H1 (cell line): ENCODE data around the gene ANAPC2.
A peak's percentile ranks its signal among the peaks of the same experiment; 100 is the strongest.

ENCODE experiments used
- HDAC2 ChIP-seq, 2 experiments: fragments of 300-600 bp in 1 of 2; sonication (generic) in 1 of 2; IDR thresholded peaks; 2 replicates each; pipeline ENCODE4 v1.6.1; 2011 to 2012; ENCODE audit warnings: low read depth in 2 of 2, low read length in 2 of 2, mild to moderate bottlenecking in 2 of 2, moderate library complexity in 2 of 2, borderline replicate concordance in 1 of 2, inconsistent platforms in 1 of 2
- JUND ChIP-seq: IDR thresholded peaks from 2 replicates; pipeline ENCODE4 v1.6.1; 2011; ENCODE audit warnings: mild to moderate bottlenecking, improper control_type of control experiment, low read length
- POLR2A ChIP-seq, 2 experiments: IDR thresholded peaks; 1 replicate in 1 of 2; 2 replicates in 1 of 2; pipeline ENCODE4 v1.6.1; 2011; ENCODE audit warnings: low read depth in 2 of 2, low read length in 2 of 2, mild to moderate bottlenecking in 2 of 2; ENCODE audit errors: control extremely low read depth in 1 of 2
- POLR2AphosphoS5 ChIP-seq: IDR thresholded peaks from 2 replicates; pipeline ENCODE4 v1.6.1; 2011; ENCODE audit warnings: low read depth, low read length
- RFX5 ChIP-seq: IDR thresholded peaks from 2 replicates; pipeline ENCODE4 v1.6.1; 2011; ENCODE audit warnings: low read depth, low read length, improper control_type of control experiment, borderline replicate concordance
- SIN3A ChIP-seq, 2 experiments: IDR thresholded peaks in 1 of 2; conservative IDR thresholded peaks in 1 of 2; 2 replicates each; pipeline ENCODE4 v1.6.1; 2011 to 2012; ENCODE audit warnings: low read length in 2 of 2, improper control_type of control experiment in 1 of 2, low read depth in 1 of 2, mild to moderate bottlenecking in 1 of 2
- SP2 ChIP-seq: IDR thresholded peaks from 2 replicates; pipeline ENCODE4 v1.6.1; 2012; ENCODE audit warnings: mild to moderate bottlenecking, low read length, inconsistent platforms
- TEAD4 ChIP-seq: IDR thresholded peaks from 2 replicates; pipeline ENCODE4 v1.6.1; 2012; ENCODE audit warnings: low read depth, low read length, inconsistent platforms, mixed read lengths
- TF ChIP-seq, protein P1 (sequence below): IDR thresholded peaks from 2 replicates; pipeline ENCODE4 v1.6.1; 2011; ENCODE audit warnings: low read depth, mild to moderate bottlenecking, low read length; ENCODE audit not compliant: insufficient read depth
- TF ChIP-seq, protein P2 (sequence below), 3 experiments: IDR thresholded peaks; 1 replicate in 2 of 3; 2 replicates in 1 of 3; pipeline versions ENCODE4 v1.5.1 to v1.6.1; 2011; ENCODE audit warnings: low read length in 3 of 3, mild to moderate bottlenecking in 3 of 3, inconsistent platforms in 2 of 3, low read depth in 1 of 3, moderate library complexity in 1 of 3; ENCODE audit not compliant: insufficient read depth in 1 of 3; ENCODE audit errors: control extremely low read depth in 1 of 3
- TF ChIP-seq, protein P3 (sequence below): IDR thresholded peaks from 2 replicates; pipeline ENCODE4 v1.6.1; 2012; ENCODE audit warnings: low read length, inconsistent platforms

DNA sequence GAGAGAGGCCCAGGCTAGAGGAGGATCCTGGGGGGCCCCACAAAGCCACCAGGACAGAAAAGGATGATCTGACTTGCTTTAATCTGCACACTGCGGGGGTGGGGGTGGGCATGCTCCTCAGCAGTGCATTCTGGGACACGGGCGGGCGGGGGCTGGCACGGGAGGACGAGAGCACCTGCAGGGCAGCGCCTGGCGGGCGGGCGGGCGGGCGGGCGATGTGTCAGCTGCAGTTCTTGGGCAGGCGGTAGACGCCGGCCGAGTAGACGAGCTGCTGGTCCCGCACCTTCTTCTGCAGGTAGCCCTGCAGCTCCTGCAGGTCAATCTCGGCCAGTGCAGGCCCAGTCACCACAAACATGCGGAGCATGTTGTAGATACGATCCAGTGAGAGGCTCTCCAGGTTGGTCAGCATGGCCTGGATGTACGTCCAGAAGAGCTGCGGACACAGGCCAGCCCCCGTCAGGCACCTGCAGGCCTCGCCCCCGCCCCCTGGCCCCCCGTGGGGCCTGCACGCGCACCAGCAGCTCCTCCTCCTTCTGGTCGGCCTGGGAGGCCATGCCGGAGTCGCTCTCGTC lies 13.6 kb downstream of the ANAPC2 start:
- TF ChIP-seq POLR2AphosphoS5, result no peak
- no peak for TF ChIP-seq HDAC2 (IDR thresholded peaks at IDR 0.05; ENCODE audit: borderline replicate concordance in 1 of 2, low read depth in 2 of 2, low read length in 2 of 2)
- no peak for TF ChIP-seq SIN3A (conservative IDR thresholded peaks at IDR 0.05 in 1 of 2, IDR thresholded peaks at IDR 0.05 in 1 of 2; ENCODE audit: low read depth in 1 of 2, low read length in 2 of 2)
- TF ChIP-seq POLR2A (IDR thresholded peaks at IDR 0.05; ENCODE audit: control extremely low read depth in 1 of 2, low read depth in 2 of 2, low read length in 2 of 2), result no peak
- TF ChIP-seq, protein P1, sequence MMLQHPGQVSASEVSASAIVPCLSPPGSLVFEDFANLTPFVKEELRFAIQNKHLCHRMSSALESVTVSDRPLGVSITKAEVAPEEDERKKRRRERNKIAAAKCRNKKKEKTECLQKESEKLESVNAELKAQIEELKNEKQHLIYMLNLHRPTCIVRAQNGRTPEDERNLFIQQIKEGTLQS, result no peak
- TF ChIP-seq RFX5, result no peak
- TF ChIP-seq, protein P2, sequence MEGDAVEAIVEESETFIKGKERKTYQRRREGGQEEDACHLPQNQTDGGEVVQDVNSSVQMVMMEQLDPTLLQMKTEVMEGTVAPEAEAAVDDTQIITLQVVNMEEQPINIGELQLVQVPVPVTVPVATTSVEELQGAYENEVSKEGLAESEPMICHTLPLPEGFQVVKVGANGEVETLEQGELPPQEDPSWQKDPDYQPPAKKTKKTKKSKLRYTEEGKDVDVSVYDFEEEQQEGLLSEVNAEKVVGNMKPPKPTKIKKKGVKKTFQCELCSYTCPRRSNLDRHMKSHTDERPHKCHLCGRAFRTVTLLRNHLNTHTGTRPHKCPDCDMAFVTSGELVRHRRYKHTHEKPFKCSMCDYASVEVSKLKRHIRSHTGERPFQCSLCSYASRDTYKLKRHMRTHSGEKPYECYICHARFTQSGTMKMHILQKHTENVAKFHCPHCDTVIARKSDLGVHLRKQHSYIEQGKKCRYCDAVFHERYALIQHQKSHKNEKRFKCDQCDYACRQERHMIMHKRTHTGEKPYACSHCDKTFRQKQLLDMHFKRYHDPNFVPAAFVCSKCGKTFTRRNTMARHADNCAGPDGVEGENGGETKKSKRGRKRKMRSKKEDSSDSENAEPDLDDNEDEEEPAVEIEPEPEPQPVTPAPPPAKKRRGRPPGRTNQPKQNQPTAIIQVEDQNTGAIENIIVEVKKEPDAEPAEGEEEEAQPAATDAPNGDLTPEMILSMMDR (IDR thresholded peaks at IDR 0.05; ENCODE audit: control extremely low read depth in 1 of 3, insufficient read depth in 1 of 3, low read depth in 1 of 3, low read length in 3 of 3), result peak in 1 of 3 experiments; percentile 34; a peak in 1 of 4 replicates
- TF ChIP-seq, protein P3, sequence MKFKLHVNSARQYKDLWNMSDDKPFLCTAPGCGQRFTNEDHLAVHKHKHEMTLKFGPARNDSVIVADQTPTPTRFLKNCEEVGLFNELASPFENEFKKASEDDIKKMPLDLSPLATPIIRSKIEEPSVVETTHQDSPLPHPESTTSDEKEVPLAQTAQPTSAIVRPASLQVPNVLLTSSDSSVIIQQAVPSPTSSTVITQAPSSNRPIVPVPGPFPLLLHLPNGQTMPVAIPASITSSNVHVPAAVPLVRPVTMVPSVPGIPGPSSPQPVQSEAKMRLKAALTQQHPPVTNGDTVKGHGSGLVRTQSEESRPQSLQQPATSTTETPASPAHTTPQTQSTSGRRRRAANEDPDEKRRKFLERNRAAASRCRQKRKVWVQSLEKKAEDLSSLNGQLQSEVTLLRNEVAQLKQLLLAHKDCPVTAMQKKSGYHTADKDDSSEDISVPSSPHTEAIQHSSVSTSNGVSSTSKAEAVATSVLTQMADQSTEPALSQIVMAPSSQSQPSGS, result no peak
- no peak for TF ChIP-seq JUND
- no peak for TF ChIP-seq TEAD4
- no peak for TF ChIP-seq SP2
